Medulla oblongata (tissue), 1 donor: ENCODE measurements around the gene BOC.
A peak's percentile ranks its signal among the peaks of the same experiment; 100 is the strongest.

Source experiments
- DNase-seq: peaks from one replicate; pipeline ENCODE4 v3.0.0-alpha.2; 2015; ENCODE audit errors: extremely low spot score

The BOC gene

GRCh38 chr3:113287111-113287802 is 75.9 kb downstream of the BOC start:
- peak; percentile 42 for DNase-seq

- peak; percentile 91 for DNase-seq
These were observed 76.7 kb downstream of the BOC start for GRCh38 chr3:113287803-113288648.

GRCh38 chr3:113288881-113289280 is 77.5 kb downstream of the BOC start:
- no peak for DNase-seq

- DNase-seq = no peak
These were observed 80.2 kb downstream of the BOC start for GRCh38 chr3:113291572-113291971.

GRCh38 chr3:113292933-113293332 is 81.6 kb downstream of the BOC start:
- no peak for DNase-seq

GRCh38 chr3:113293348-113293747 is 82.0 kb downstream of the BOC start:
- DNase-seq = no peak

GRCh38 chr3:113295463-113295862 is 84.1 kb downstream of the BOC start:
- no peak for DNase-seq

GRCh38 chr3:113297287-113297686 is 85.9 kb downstream of the BOC start:
- DNase-seq = no peak

GRCh38 chr3:113297841-113298240 is 86.5 kb downstream of the BOC start:
- DNase-seq = no peak

- DNase-seq = no peak
These were observed 89.2 kb downstream of the BOC start for GRCh38 chr3:113300596-113300995.

GRCh38 chr3:113304102-113304501 is 92.7 kb downstream of the BOC start:
- DNase-seq = no peak

GRCh38 chr3:113304856-113305540 is 93.6 kb downstream of the BOC start:
- DNase-seq = no peak

GRCh38 chr3:113310960-113311359 is 99.6 kb downstream of the BOC start:
- no peak for DNase-seq

- no peak for DNase-seq
These were observed 101.1 kb downstream of the BOC start for GRCh38 chr3:113312416-113312815.

- no peak for DNase-seq
These were observed 103.6 kb downstream of the BOC start for GRCh38 chr3:113314923-113315322.

- DNase-seq = no peak
These were observed 118.4 kb downstream of the BOC start for GRCh38 chr3:113329757-113330156.

- no peak for DNase-seq
These were observed 119.4 kb downstream of the BOC start for GRCh38 chr3:113330742-113331141.

- no peak for DNase-seq
These were observed 119.8 kb downstream of the BOC start for GRCh38 chr3:113331187-113331586.
